HG03097 (cell line): Measurements from ENCODE around the gene PEX5L.
"Not testable (repeated sequence)": the region's sequence is repeated elsewhere in the genome, so short reads cannot be mapped to it uniquely, and the experiment has no call there.

Experiments used
- ATAC-seq: cut with Tn5 transposase; IDR thresholded peaks from one replicate; pipeline ENCODE4 v1.9.1; 2021; ENCODE audit not compliant: unreplicated experiment, low FRiP score

PEX5L gene

DNA sequence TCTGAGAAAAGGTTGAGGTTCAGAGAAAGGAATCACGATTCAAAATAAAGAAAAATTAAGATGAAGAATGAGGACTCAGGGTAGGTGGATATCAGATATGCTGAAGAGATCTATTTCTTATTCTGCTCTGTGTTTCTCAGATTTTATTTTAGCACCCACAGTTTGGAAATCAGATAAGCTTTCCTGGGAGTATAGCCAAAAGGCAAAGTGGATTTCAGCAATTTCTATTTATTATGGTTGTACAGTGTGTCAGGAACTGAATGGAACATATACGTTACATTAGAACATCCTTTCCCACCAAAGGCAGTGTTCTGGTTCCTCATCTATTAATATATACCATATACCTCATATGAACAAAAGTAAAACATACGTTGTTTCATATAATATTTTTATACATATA, 18.9 kb downstream of the PEX5L start:
- no peak for ATAC-seq

DNA sequence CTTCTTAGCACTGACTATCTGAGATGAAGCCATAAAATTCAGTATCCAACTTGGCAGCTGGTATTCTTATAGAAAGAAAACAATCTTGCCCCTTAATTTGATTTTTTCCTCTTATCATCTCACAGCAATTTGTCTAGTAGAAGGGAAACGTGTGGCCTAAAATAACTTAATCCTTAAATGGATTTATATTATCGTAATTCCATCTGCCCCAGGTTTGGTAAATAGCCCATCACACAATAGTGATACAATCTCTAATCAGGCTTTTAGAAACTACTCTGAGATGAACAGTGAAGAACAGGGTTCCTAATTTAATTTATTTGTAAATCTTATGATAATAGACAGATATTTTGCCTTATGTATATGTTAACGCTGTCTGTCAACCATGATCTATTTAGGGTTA, 24.8 kb downstream of the PEX5L start:
- no peak for ATAC-seq

DNA sequence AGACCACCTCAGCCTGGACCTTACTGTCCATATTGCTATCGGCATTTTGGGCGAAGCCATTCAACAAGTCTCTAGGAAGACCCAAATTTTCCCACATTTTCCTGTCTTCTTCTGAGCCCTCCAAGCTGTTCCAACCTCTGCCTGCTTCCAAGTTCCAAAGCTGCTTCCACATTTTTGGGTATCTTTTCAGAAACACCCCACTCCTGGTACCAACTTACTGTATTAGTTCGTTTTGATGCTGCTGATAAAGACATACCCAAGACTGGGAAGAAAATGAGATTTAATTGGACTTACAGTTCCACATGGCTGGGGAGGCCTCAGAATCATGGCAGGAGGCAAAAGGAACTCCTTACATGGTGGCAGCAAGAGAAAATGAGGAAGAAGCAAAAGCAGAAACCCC, 28.4 kb downstream of the PEX5L start:
- not testable (repeated sequence) for ATAC-seq

DNA sequence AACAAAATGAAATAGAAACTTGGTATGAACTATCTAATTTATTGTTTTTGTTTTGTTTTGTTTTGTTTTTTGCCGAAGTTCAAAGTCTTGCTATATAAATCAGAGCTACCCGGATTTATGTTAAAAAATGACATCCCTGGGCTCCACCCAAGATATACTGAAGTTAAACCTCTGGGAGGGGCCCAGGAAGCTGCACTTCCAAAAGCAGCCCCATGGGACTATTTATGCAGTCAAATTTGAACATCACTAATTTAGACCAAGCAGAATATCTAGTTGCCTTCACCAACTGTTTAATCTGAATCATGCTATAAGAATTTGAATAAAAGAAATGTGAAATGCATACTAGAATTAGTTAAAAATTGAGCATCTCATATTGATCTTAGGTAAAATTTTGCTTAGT, 32.2 kb downstream of the PEX5L start:
- ATAC-seq, result no peak

DNA sequence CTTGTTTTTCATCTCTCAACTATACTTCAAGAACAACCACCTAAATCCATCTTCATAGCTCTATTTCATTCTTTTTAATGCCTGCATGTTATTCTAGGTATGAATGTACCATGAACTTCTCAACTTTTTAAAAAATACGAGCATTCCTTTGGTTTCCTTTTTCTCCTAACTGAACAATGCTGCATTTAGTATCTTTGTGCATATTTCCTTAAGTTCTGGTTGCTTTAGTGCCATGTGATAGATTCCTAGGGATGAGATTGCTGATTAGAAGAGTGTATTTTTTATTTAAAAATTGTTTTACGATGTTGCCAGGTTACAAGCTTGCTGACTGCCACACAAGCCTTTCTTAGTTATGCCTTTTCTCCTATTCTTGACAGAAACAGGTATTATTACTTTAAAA, 34.7 kb downstream of the PEX5L start:
- no peak for ATAC-seq

DNA sequence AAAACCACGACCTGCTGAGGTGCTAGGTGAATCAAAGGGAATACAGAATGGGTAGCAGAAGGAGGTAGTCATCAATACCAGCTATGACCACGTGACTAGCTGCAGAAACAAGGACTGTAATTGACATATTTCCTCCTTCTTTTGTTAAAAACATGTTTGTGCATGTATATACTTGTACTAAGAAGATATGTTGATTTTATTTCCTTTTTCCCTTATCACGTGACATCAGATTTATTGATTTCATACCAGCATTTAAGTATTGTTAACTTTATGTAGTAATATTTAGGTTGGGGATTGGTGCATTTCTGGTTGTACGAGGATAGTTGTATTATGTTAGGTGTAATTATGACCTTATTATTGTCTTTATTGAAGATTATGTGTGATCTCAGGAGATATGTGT, 36.2 kb downstream of the PEX5L start:
- no peak for ATAC-seq

DNA sequence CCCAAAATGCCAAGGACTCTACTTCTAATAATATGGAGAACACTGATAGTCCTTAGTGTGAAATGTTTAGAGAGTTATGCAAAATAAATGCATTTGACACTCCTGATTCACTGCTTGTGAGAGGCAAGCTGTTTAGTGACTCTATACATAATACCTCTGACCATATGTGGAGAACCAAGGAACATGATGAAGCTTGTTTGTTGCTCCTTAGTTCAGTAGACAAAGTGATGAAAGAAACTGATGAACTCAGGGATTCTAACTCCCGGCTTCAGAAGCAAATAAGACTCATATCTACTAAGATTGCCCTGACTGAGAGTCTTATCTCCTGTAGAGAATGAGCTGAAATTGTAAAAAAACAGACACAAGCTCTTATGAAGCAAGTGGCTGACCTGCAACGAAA, 41.3 kb downstream of the PEX5L start:
- no peak for ATAC-seq

DNA sequence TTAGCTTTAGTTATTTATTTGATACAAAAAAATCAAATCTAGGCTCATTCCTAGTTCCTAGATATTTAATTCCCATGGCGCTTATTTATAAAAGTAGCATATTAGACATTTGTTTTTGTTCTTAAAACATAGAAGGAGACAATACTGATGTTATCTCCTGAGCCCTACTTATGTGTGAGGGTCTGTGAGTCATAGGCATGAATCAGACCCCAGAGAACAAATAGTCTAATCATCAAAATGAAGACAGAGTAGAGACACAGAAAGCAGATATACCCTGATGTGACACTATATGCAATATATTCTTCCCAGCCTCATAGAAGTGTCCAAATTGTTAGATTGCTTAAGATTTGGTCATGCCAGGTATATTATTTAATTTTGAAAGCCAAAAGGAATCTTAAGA, 44.9 kb downstream of the PEX5L start:
- no peak for ATAC-seq

DNA sequence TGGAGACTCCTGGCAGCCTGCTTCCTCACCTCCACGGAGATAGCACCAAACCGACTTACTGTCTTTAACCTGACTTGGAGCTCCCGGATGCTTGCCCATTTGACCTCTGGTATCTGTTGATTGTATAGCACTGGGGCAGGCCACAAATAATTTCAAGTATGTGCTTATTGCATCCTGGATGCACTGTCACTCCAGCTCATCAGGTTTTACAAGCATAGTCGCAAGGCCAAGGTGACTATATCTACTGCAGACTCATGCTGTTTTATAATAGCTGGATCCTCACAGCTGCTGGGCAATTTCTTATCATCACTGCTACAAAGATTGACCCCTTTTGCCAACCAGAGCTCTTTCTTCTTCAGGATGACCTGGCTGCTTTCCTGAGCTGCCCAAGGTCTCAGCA, 45.6 kb downstream of the PEX5L start:
- no peak for ATAC-seq

DNA sequence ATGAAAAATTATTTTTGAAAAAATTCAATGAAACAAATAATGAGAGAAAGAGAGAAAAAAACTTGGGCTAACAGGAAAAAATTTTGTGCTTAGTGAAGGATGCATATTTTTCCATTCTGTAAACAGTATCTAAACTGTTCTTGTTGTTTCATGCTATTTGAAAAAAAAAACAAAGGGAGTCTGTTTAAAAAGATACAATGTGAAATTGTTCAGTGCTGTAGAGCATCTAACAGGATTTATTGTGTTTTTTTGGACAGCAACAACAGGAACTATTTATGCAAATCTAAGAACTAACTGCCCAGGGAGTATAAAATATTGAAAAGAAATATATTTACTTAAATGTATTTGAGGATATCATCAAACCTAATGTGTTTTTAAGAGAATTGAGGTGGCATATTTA, 55.1 kb downstream of the PEX5L start:
- no peak for ATAC-seq

DNA sequence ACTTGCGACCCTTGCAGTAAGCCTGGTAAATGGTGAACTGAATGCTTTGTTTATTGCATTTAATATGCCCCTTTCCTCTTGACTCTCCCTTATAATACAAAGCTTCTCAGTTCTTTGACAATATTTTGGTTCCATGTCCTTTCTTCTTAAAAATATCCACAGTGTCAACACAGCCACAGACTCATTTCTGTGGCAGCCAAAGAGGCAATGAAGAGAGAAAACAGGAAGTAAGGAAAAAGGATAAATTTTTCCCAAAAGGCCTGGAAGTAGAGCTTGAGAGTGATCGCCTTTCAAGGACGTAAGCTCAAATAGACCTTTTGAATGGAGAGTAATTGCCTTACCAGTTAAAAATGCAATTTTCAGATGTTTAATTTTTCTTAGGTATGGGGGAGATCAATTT, 59.4 kb downstream of the PEX5L start:
- ATAC-seq, result no peak

DNA sequence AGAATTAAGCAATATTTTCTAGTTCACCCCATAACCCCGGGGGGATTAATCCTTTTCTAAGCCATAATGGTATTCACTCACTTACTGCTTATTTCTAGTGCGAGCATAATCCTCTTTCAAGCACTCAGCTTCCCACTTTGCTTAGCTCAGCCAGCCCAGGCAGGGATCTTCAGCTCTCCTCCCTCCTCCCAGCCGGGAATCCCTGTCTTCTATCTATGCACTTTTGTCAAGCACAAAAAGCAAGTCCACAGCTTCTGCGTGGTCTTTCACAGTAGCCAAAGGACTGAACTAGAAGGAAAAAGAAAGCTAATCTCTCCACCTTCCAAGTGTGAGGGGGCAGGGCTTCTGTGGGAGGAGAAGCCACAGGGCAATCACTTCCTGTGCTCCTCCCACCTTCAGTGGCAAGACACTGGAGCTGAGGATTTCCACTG, 62.8 kb downstream of the PEX5L start:
- ATAC-seq, result no peak

DNA sequence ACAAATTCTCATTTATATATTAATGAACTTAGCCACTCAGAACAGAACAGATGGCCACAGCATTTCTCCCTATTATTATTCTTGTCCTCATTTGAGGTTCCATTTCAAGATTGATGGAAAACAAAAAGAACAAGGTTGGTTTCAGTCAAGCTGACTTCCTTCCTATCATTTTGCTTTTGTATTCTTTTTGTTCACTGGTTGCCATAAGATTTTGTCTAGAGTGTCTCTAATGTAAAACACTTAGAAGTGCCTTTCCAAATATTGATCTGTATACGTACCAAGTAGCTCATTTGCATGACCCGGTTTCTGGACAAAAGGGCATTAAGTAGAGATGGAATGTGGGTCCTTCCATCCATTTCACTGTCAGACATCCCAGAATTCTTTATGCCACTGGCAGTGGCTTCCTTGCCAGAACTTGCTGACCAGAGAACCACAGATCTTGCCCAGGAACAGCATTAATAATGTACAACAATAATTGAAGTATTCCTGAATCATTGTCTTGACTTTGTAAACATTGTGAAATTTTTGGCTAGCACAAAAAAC, 63.8 kb downstream of the PEX5L start:
- ATAC-seq, result no peak

DNA sequence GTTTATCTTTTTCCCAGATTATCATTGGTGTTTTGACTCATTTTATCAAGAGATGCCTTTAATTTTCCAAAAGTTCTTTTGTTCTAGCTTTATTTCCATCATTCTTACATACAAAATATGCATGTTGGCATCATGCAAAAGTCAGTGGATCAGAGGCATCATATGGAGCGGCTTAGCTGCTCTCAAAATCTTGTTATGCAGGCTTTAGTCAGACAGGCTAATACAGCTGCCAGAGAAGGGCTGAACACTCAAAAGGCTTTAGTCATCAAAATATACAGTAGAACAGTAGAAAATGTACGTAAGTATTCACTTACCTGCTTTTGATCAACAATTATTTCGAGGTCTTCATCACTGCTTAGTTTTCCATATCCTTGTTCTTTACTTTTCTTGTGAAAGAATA, 65.5 kb downstream of the PEX5L start:
- no peak for ATAC-seq

DNA sequence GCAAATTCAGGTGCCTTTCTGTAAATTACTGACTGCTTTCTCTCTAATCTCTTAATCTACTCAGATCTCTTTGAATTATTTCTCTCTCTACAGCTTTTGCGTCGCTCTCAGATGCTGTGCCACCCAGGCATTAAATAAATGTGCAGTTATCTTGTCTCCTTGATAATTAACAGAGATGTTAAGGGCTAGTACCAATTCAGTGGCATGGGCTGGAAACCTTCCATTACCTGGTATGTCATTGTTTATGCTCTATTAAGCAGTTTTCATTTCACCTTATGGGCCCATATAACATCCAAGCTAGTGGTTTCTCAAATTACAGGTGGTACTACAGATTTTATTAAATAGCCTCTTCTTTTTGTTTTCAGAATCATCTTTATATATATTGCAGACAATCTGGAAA, 66.0 kb downstream of the PEX5L start:
- ATAC-seq, result no peak

DNA sequence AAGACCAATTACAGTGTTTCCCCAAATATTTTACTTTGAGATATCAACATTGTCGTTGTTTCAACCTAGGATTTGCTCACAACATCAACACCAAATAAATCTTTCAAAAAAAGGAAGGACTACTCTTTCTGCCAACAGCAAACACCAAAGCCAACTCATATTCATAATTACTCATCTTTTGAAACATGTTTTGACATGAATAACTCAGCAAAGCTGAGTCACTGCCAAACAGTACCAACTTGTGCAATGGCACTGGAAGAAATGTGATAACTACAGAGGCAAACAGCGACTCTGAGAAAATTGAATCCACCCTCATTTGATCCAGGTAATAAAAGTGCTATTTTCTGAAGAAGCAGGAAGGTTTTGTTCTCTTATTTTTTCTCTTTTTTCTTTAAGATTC, 67.2 kb downstream of the PEX5L start:
- no peak for ATAC-seq

DNA sequence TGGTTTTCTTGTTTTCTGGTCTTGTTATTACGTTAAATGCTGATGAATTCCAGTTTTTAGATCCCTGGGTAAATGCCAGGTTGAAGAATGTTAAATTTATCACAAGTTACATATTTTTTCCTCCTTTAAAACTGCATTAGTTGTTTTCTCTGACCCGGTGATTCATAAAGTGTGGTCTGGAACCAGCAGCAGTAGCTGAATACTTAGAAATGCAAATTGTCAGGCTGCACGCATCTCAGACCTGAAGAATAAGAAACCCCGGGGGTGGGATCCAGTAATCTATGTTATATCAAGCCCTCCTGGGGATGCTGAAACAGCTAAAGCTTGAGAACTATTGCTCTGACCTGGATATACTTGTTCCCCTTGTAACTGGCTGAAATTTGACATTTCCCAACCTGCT, 69.1 kb downstream of the PEX5L start:
- ATAC-seq, result no peak

DNA sequence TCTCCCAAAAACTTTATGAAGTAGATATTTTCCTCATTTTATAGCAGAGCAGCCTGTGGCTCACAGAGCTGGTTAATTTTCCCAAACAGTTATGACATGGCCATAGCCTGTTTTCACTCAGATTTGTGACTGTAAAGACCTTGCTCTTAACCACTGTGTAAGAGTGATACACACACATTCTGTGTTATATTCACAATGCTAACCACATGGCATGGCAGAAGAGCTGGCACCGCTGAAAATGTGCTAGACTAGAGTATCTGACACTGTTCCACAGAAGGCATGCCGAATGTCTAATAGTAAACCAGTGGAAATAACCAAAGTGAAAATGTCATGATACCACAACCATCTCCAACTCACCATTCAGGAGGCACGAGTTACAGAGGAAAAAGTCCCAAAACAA, 71.8 kb downstream of the PEX5L start:
- no peak for ATAC-seq

DNA sequence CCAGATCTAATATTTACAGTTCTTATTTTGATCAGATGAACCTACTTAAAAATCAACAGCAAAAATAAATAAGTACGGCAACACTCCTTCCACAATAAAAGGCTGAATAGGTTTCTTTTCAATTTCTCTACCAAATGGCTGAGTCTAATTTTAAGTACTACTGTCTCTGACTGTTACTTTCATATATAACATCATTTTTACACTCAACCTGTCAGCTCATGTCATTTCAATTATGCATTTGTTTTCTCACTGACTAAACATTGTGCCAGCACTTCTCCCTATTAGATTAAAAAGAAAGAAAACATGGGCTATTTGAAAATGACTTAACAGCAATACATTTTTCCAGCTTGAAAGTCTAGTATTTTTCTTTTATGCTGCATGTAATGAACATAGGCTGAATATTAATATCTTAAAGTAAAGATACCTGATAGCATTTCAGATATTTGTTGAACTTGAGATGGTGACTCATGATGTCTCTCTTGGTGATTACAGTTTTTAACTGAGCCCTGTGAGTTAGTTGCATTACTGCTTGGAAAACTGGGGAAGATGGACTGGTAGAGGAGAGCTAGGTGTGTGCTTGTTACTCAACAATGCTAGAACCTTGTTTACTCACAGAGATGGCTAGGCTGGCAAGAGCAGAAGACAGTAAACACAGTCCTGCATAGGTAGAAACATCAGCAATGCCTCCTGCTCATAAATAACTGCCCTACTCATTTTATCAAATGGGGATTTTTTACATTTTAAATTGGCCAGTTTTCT, 73.9 kb downstream of the PEX5L start:
- ATAC-seq, result no peak

DNA sequence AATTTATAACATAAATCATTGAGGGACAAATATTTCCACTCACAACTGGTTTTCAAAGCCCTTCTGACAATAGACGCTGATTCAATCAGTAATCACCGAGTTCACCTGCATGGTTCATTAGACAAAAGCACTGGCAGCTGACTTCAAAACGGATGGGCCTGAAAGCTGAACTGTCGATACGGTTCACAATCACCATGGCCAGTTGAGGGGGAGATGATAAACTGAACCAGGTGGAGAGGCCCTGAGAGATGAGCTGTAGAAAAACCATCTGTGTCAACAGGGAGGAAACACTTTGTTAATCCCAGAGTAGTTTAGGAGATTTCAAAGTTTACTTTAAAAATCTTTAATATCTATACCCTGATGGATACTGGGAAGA, 75.0 kb downstream of the PEX5L start:
- peak; percentile 69 for ATAC-seq

DNA sequence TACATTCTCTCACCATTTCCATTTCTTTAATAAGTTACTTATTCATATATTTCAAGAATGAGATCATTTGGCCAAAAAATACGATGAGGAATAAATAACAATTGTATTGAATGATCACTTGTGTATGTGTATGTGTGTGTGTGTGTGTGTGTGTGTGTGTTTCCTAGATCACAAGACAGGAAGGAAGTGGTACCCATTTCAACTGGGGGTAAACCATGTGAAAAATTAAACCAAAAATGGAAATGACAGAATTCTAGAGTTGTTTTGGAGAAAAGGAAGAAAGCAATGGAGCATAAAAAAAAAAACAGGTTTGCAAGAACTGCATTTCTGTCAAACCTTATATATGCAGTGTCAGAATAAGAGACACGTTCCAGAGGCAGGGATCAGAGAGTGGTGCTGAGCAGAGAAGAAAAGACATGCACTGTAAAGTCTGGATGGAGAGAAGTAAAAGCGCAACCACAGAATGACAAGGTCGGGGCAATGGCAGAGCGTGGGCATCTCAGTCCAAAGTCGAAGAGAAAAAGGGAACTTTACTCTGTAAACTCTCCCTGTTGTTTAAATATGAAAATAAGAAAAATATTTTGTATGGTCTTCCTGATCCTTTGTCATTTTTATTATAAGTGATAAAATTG, 75.5 kb downstream of the PEX5L start:
- peak; percentile 20 for ATAC-seq

DNA sequence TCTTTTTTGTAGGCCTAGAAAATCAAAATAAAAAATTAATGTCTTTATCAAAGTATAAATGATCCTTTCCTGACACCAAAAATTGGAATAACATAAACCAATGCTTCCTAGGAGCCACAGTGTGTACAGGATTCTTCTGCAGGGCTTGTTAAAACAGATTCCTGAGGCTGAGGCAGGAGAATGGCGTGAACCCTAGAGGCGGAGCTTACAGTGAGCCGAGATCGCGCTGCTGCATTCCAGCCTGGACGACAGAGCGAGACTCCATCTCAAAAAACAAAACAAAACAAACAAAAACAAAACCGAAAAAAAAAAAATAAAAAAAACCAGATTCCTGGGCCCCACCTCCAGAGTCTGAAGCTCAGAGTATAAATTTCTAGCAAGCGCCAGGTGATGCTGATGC, 78.0 kb downstream of the PEX5L start:
- ATAC-seq, result no peak
